Transverse colon (tissue), 4 donors: ENCODE results near the gene FLNA. TPM values are rescaled to one million over a fixed set of nuclear protein-coding genes. Genes with fewer than 3 reads are reported as not detected.

Experiments
- DNase-seq: peaks from one replicate; pipeline ENCODE4 v3.0.0-alpha.2; 2019
- H3K27ac ChIP-seq, 4 donors: fragments of 200-600 bp; sonication (generic); 2 replicates each; pipeline ENCODE4 v1.5.1; 2016 to 2018; ENCODE audit warnings: inconsistent platforms in 4 of 4
- H3K27me3 ChIP-seq: fragments of 200-600 bp; sonication (generic); 2 replicates; pipeline ENCODE4 v1.5.1; 2017; ENCODE audit warnings: inconsistent platforms
- H3K36me3 ChIP-seq, 4 donors: fragments of 200-600 bp; sonication (generic); 2 replicates each; pipeline ENCODE4 v1.5.1; 2017 to 2019; ENCODE audit warnings: inconsistent platforms in 4 of 4
- H3K4me1 ChIP-seq, 4 donors: fragments of 200-600 bp; sonication (generic); 2 replicates each; pipeline ENCODE4 v1.5.1; 2017 to 2020; ENCODE audit warnings: inconsistent platforms in 4 of 4
- H3K4me3 ChIP-seq, 4 donors: fragments of 200-600 bp; sonication (generic); 1 replicate in 1 of 4; 2 replicates in 3 of 4; pipeline versions ENCODE4 v1.5.1 to v1.6.1; 2017 to 2019; ENCODE audit warnings: inconsistent platforms in 4 of 4
- H3K9me3 ChIP-seq, 2 donors: fragments of 200-600 bp; sonication (generic); 2 replicates each; pipeline ENCODE4 v1.5.1; 2017 to 2019; ENCODE audit warnings: inconsistent platforms in 2 of 2
- EP300 ChIP-seq: sonication (generic); formaldehyde crosslinking; IDR thresholded peaks from one replicate; pipeline ENCODE4 v1.6.1; 2017; ENCODE audit warnings: antibody characterized with exemption, low read depth
- POLR2A ChIP-seq: fragments of 450-650 bp; IDR thresholded peaks from one replicate; pipeline ENCODE4 v1.6.1; 2016; ENCODE audit warnings: antibody characterized with exemption, mild to moderate bottlenecking, moderate library complexity
- POLR2AphosphoS5 ChIP-seq, 3 donors: sonication (generic); formaldehyde crosslinking; IDR thresholded peaks; one replicate each; pipeline ENCODE4 v1.6.1; 2016; ENCODE audit warnings: antibody characterized with exemption in 3 of 3
- WGBS, 2 donors: methylation state at CpG; one replicate each; pipeline ENCODE4 v1.1.5; 2018; ENCODE audit warnings: low coverage in 1 of 2; 5-methylcytosine and 5-hydroxymethylcytosine counted together
- in situ Hi-C, 4 donors: fragments of 200-750 bp; cut with MboI; loops; one replicate each; pipeline versions ENCODE4 v1.15.0 to v1.15.1; 2017; ENCODE audit warnings: low sequenced_read_pairs in 3 of 4, low pct_ligation_motif_present in 1 of 4, low pct_unique_long_range_greater_than_20kb in 1 of 4
- intact Hi-C: fragments of 100-400 bp; cut with DNase I; formaldehyde crosslinking; loops from one replicate; pipeline ENCODE4 v1.15.1; 2023; ENCODE audit warnings: low total_unique reads
- total RNA-seq, 4 donors: library from RNA; depleted of rRNA; stranded (reverse); fragments of >200 nt; gene quantifications; one replicate each; pipeline ENCODE4 v1.1.0, GENCODE V29; 2016
- TF ChIP-seq, protein P1 (sequence below), 5 experiments: fragments of 200-600 bp in 3 of 5; fragments of 450-650 bp in 2 of 5; sonication (generic) in 3 of 5; IDR thresholded peaks; 1 replicate in 2 of 5; 2 replicates in 3 of 5; pipeline ENCODE4 v1.5.1; 2016 to 2017; ENCODE audit warnings: antibody characterized with exemption in 5 of 5, inconsistent platforms in 3 of 5, mild to moderate bottlenecking in 2 of 5, moderate library complexity in 1 of 5

The FLNA gene
- total RNA-seq, 4 donors from 2014 or later: 632 to 3,163 (median 1,262) TPM

DNA sequence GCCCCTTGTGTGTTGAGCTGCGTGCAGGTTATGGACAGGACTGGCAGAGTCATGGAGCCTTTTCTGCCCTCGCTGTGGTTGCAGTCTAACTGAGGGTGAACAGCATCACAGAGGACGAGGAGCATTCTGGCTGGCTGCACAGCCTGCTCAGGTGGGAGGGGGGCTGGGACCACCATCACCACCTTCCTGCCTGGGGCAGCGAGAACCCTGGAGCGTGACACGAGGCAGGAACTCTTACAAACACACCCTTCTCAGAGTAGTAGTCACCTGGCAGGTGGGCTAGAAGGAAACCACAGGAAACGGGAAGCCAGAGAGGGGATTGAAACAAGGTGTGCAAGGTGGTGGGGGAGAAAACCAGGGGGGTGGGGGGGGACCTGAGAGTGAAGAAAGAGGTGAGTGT lies 53.3 kb downstream of the FLNA start:
- intact Hi-C loops (no loop called here), in situ Hi-C loops (no loop called here)
- H3K9me3 ChIP-seq: no peaks in the 10 kb centered on the region
- TF ChIP-seq POLR2AphosphoS5 (IDR thresholded peaks at IDR 0.05): no peak
- TF ChIP-seq POLR2A: no peak
- no peak for TF ChIP-seq EP300
- TF ChIP-seq, protein P1, sequence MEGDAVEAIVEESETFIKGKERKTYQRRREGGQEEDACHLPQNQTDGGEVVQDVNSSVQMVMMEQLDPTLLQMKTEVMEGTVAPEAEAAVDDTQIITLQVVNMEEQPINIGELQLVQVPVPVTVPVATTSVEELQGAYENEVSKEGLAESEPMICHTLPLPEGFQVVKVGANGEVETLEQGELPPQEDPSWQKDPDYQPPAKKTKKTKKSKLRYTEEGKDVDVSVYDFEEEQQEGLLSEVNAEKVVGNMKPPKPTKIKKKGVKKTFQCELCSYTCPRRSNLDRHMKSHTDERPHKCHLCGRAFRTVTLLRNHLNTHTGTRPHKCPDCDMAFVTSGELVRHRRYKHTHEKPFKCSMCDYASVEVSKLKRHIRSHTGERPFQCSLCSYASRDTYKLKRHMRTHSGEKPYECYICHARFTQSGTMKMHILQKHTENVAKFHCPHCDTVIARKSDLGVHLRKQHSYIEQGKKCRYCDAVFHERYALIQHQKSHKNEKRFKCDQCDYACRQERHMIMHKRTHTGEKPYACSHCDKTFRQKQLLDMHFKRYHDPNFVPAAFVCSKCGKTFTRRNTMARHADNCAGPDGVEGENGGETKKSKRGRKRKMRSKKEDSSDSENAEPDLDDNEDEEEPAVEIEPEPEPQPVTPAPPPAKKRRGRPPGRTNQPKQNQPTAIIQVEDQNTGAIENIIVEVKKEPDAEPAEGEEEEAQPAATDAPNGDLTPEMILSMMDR (IDR thresholded peaks at IDR 0.05): no peak
- peaks cover 4% of the 10 kb centered on the region for H3K27me3 ChIP-seq
- no peak overlapping the region for H3K27ac ChIP-seq
- no peak for DNase-seq
- 84% methylated on average over 6 of the region's 7 CpGs; no CpG with 5 or more reads in 1 of the 2 donors for WGBS, 2 donors
- H3K4me3 ChIP-seq: no peak overlapping the region
- no peaks in the 10 kb centered on the region for H3K36me3 ChIP-seq
- no peaks in the 10 kb centered on the region for H3K4me1 ChIP-seq

DNA sequence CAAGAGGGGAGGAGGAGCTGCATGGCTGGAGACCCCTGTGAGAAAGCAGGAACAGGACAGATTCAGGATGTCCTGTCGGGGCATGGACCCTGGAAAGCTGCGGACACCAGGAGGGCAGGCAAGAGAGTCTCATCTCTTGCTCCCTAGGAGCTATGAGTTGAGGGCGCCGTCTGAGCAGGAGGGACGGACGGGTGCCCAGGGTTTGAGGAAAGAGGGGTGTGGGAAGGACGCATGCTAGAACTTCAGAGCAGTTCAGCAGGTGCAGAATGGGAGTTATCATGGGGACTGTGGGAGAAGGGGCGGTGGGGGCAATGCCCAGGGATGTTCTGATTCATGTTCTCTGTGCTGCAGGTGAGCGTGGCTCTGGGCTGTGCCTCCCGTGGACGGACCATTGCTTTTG lies 54.0 kb downstream of the FLNA start:
- TF ChIP-seq EP300: no peak
- TF ChIP-seq, protein P1 (IDR thresholded peaks at IDR 0.05): no peak
- TF ChIP-seq POLR2AphosphoS5 (IDR thresholded peaks at IDR 0.05): no peak
- no peak for TF ChIP-seq POLR2A
- intact Hi-C loops: no loop called here
- no peak for DNase-seq
- no peaks in the 10 kb centered on the region for H3K36me3 ChIP-seq
- WGBS, 2 donors: 87% methylated on average over 11 of the region's 11 CpGs; no CpG with 5 or more reads in 1 of the 2 donors
- in situ Hi-C loops: no loop called here
- no peaks in the 10 kb centered on the region for H3K4me1 ChIP-seq
- no peaks in the 10 kb centered on the region for H3K9me3 ChIP-seq
- no peak overlapping the region for H3K4me3 ChIP-seq
- H3K27me3 ChIP-seq: no peaks in the 10 kb centered on the region
- no peak overlapping the region for H3K27ac ChIP-seq

DNA sequence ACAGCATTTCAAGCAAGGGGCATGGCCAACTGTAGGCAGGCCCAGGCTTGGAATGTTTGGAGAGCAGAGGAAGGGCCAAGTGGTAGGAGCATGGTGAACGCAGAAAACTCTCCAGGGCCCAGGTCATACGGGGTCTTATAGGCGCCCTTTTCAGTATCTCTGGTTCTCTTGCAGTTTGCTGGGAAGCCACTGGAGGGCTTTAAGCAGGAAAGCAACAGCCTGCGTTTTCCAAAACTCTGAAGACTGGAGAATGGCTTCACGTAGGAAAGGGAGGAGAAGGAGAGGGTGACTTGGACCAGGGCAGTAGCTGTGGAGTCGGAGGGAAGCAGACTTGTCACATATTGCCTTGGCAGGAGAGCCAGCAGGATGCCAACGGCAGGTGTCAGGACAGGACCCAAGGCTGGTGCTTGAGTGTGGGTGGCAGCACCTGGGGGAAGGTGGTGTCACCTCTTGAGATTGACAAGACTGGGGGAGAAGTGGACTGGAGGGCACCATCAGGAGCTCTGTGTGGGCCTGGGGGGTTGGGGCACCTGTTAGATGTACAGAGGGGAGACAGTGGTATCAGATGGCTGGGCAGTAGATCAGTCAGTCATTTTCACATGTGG lies 56.9 kb downstream of the FLNA start:
- no peaks in the 10 kb centered on the region for H3K27me3 ChIP-seq
- intact Hi-C loops: no loop called here
- in situ Hi-C loops: no loop called here
- H3K36me3 ChIP-seq: no peaks in the 10 kb centered on the region
- no peaks in the 10 kb centered on the region for H3K4me1 ChIP-seq
- H3K9me3 ChIP-seq: no peaks in the 10 kb centered on the region
- no peak overlapping the region for H3K27ac ChIP-seq
- 12 to 29% methylated on average over 3 to 7 of the region's 7 CpGs for WGBS, 2 donors
- TF ChIP-seq, protein P1 (IDR thresholded peaks at IDR 0.05): peak; percentile 31 to 45 (median 33)
- no peak for TF ChIP-seq POLR2A
- DNase-seq: no peak
- no peak overlapping the region for H3K4me3 ChIP-seq

DNA sequence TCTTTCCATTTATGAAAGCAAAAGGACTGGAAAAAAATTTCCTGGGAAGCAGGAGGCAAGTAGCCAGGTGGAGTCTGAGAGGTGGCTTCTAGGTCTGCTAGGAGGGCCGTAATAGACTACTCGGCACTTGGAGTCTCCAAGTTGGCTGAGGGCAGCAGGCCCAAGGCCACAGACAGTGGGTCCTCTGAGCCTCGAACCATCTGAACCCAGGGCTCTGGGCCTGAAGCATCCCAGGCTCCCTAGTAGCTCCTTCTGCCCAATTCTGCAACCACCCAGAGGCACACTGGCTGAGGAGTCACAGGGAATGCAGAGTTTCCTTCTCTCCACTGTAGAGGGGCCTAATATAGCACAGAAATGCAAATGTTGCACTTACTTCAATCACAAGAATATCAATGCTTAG lies 59.0 kb downstream of the FLNA start:
- WGBS, 2 donors: 84% methylated on average over 3 of the region's 3 CpGs; no CpG with 5 or more reads in 1 of the 2 donors
- Histone ChIP-seq H3K27me3 (no peaks in the 10 kb centered on the region), H3K36me3 (no peaks in the 10 kb centered on the region), H3K4me3 (no peak overlapping the region), H3K9me3 (no peaks in the 10 kb centered on the region), H3K4me1 (no peaks in the 10 kb centered on the region), H3K27ac (no peak overlapping the region)
- in situ Hi-C loops (no loop called here), intact Hi-C loops (no loop called here)
- TF ChIP-seq, protein P1 (IDR thresholded peaks at IDR 0.05): no peak
- TF ChIP-seq EP300 (no peak), POLR2A (no peak), POLR2AphosphoS5 (IDR thresholded peaks at IDR 0.05) (no peak)
- no peak for DNase-seq
